Dendritic cell treated with granulocyte-macrophage colony-stimulating factor and Interleukin-4, amounts not matched to agents 40 ng/mL and 50 ng/mL, for 4 days (primary cell): ENCODE data around the gene ABCC10.
"Not testable (repeated sequence)": the region's sequence is repeated elsewhere in the genome, so short reads cannot be mapped to it uniquely, and the experiment has no call there.

Experiments used
- H3K27ac Mint-ChIP-seq: one replicate; pipeline ENCODE4 v1.8.0; 2022; ENCODE audit warnings: mild to moderate bottlenecking, mixed read lengths
- H3K27me3 Mint-ChIP-seq: one replicate; pipeline ENCODE4 v1.8.0; 2022; ENCODE audit warnings: mild to moderate bottlenecking, mixed read lengths
- H3K36me3 Mint-ChIP-seq: one replicate; pipeline ENCODE4 v1.8.0; 2022; ENCODE audit warnings: low read depth, mixed read lengths
- H3K4me1 Mint-ChIP-seq: one replicate; pipeline ENCODE4 v1.8.0; 2022; ENCODE audit warnings: low read depth, mixed read lengths
- H3K4me3 Mint-ChIP-seq: one replicate; pipeline ENCODE4 v1.8.0; 2022; ENCODE audit warnings: mild to moderate bottlenecking, moderate library complexity, mixed read lengths
- H3K9me3 Mint-ChIP-seq: one replicate; pipeline ENCODE4 v1.8.0; 2022; ENCODE audit warnings: mixed read lengths
- intact Hi-C: fragments of 100-400 bp; cut with micrococcal nuclease; formaldehyde crosslinking; loops from one replicate; pipeline ENCODE4 v1.15.0; 2022

The ABCC10 gene

GRCh38 chr6:43427406-43428111 is at the start of gene ABCC10:
ABCC10 (plus strand) TSS chr6:43427541; CDS start chr6:43427979, 438 bp downstream.
- Mint-ChIP-seq H3K27ac (peak within 1 kb of the TSS; percentile 98), H3K27me3 (peaks cover 8% of the 10 kb centered on the region), H3K9me3 (no peaks in the 10 kb centered on the region), H3K4me1 (peaks cover 16% of the 10 kb centered on the region), H3K4me3 (peak within 1 kb of the TSS; percentile 95), H3K36me3 (peaks cover 27% of the 10 kb centered on the region)
- intact Hi-C loops: loop anchor here (1.0 kb wide), 1 partner anchor 58 kb away; the partner anchor contains the start of gene ZNF318

- Mint-ChIP-seq H3K27ac (no peak overlapping the region), H3K4me1 (no peaks in the 10 kb centered on the region), H3K36me3 (no peaks in the 10 kb centered on the region), H3K4me3 (no peak overlapping the region), H3K27me3 (peaks cover 30% of the 10 kb centered on the region), H3K9me3 (no peaks in the 10 kb centered on the region)
- intact Hi-C loops: no loop called here
These were observed 49.6 kb upstream of the ABCC10 start for GRCh38 chr6:43377710-43378229.

- intact Hi-C loops: no loop called here
- peaks cover 30% of the 10 kb centered on the region for H3K27me3 Mint-ChIP-seq
- no peak overlapping the region for H3K4me3 Mint-ChIP-seq
- H3K4me1 Mint-ChIP-seq: peaks cover 3% of the 10 kb centered on the region
- no peaks in the 10 kb centered on the region for H3K9me3 Mint-ChIP-seq
- H3K36me3 Mint-ChIP-seq: no peaks in the 10 kb centered on the region
- H3K27ac Mint-ChIP-seq: no peak overlapping the region
These were observed 48.7 kb upstream of the ABCC10 start for GRCh38 chr6:43378631-43379030.

GRCh38 chr6:43380858-43381257 is 46.5 kb upstream of the ABCC10 start:
- H3K4me3 Mint-ChIP-seq, H3K9me3 Mint-ChIP-seq, H3K36me3 Mint-ChIP-seq, intact Hi-C loops, H3K27ac Mint-ChIP-seq: not testable (repeated sequence)
- peaks cover 11% of the 10 kb centered on the region for H3K4me1 Mint-ChIP-seq
- peaks cover 25% of the 10 kb centered on the region for H3K27me3 Mint-ChIP-seq

- no peak overlapping the region for H3K4me3 Mint-ChIP-seq
- no peaks in the 10 kb centered on the region for H3K36me3 Mint-ChIP-seq
- peak overlapping the region; percentile 78 for H3K27ac Mint-ChIP-seq
- intact Hi-C loops: loop anchor here (1.0 kb wide), 1 partner anchor 14 kb away; the partner anchor contains the start of gene ZNF318
- peaks cover 33% of the 10 kb centered on the region for H3K27me3 Mint-ChIP-seq
- no peaks in the 10 kb centered on the region for H3K9me3 Mint-ChIP-seq
- peaks cover 11% of the 10 kb centered on the region for H3K4me1 Mint-ChIP-seq
These were observed 44.2 kb upstream of the ABCC10 start for GRCh38 chr6:43383021-43383667.

GRCh38 chr6:43386492-43386891 is 40.8 kb upstream of the ABCC10 start:
- H3K9me3 Mint-ChIP-seq: no peaks in the 10 kb centered on the region
- no peak overlapping the region for H3K4me3 Mint-ChIP-seq
- peaks cover 41% of the 10 kb centered on the region for H3K27me3 Mint-ChIP-seq
- no peak overlapping the region for H3K27ac Mint-ChIP-seq
- no peaks in the 10 kb centered on the region for H3K36me3 Mint-ChIP-seq
- H3K4me1 Mint-ChIP-seq: peaks cover 19% of the 10 kb centered on the region
- intact Hi-C loops: no loop called here

- Mint-ChIP-seq H3K36me3 (no peaks in the 10 kb centered on the region), H3K27ac (no peak overlapping the region), H3K4me1 (peaks cover 31% of the 10 kb centered on the region), H3K27me3 (peaks cover 67% of the 10 kb centered on the region), H3K4me3 (no peak overlapping the region), H3K9me3 (no peaks in the 10 kb centered on the region)
- intact Hi-C loops: no loop called here
These were observed 37.5 kb upstream of the ABCC10 start for GRCh38 chr6:43389730-43390295.

- H3K27ac Mint-ChIP-seq, H3K9me3 Mint-ChIP-seq, H3K4me3 Mint-ChIP-seq, intact Hi-C loops, H3K36me3 Mint-ChIP-seq: not testable (repeated sequence)
- H3K4me1 Mint-ChIP-seq: peaks cover 40% of the 10 kb centered on the region
- H3K27me3 Mint-ChIP-seq: peaks cover 64% of the 10 kb centered on the region
These were observed 36.4 kb upstream of the ABCC10 start for GRCh38 chr6:43390753-43391439.

- Mint-ChIP-seq H3K27ac (no peak overlapping the region), H3K9me3 (no peaks in the 10 kb centered on the region), H3K4me1 (peaks cover 42% of the 10 kb centered on the region), H3K4me3 (no peak overlapping the region), H3K36me3 (no peaks in the 10 kb centered on the region), H3K27me3 (peaks cover 63% of the 10 kb centered on the region)
- intact Hi-C loops: no loop called here
These were observed 35.8 kb upstream of the ABCC10 start for GRCh38 chr6:43391440-43392031.

GRCh38 chr6:43393133-43393532 is 34.2 kb upstream of the ABCC10 start:
- Mint-ChIP-seq H3K27me3 (peaks cover 55% of the 10 kb centered on the region), H3K27ac (peak overlapping the region; percentile 35), H3K4me3 (peak overlapping the region; percentile 72), H3K4me1 (peaks cover 42% of the 10 kb centered on the region)
- H3K9me3 Mint-ChIP-seq, H3K36me3 Mint-ChIP-seq, intact Hi-C loops: not testable (repeated sequence)

- H3K4me1 Mint-ChIP-seq: peaks cover 42% of the 10 kb centered on the region
- H3K9me3 Mint-ChIP-seq: no peaks in the 10 kb centered on the region
- H3K4me3 Mint-ChIP-seq: peak overlapping the region; percentile 72
- intact Hi-C loops: no loop called here
- H3K27me3 Mint-ChIP-seq: peaks cover 53% of the 10 kb centered on the region
- no peaks in the 10 kb centered on the region for H3K36me3 Mint-ChIP-seq
- H3K27ac Mint-ChIP-seq: peak overlapping the region; percentile 35
These were observed 33.7 kb upstream of the ABCC10 start for GRCh38 chr6:43393602-43394001.

GRCh38 chr6:43394982-43395381 is 32.4 kb upstream of the ABCC10 start:
- Mint-ChIP-seq H3K4me3 (no peak overlapping the region), H3K27me3 (peaks cover 42% of the 10 kb centered on the region), H3K27ac (no peak overlapping the region), H3K4me1 (peaks cover 42% of the 10 kb centered on the region), H3K9me3 (no peaks in the 10 kb centered on the region), H3K36me3 (no peaks in the 10 kb centered on the region)
- intact Hi-C loops: no loop called here

GRCh38 chr6:43395776-43396175 is 31.6 kb upstream of the ABCC10 start:
- H3K27ac Mint-ChIP-seq: peak overlapping the region; percentile 41
- H3K9me3 Mint-ChIP-seq: no peaks in the 10 kb centered on the region
- H3K27me3 Mint-ChIP-seq: peaks cover 35% of the 10 kb centered on the region
- no peaks in the 10 kb centered on the region for H3K36me3 Mint-ChIP-seq
- intact Hi-C loops: no loop called here
- H3K4me1 Mint-ChIP-seq: peaks cover 41% of the 10 kb centered on the region
- no peak overlapping the region for H3K4me3 Mint-ChIP-seq
